Measurements from ENCODE around the gene HARS1.

DNA sequence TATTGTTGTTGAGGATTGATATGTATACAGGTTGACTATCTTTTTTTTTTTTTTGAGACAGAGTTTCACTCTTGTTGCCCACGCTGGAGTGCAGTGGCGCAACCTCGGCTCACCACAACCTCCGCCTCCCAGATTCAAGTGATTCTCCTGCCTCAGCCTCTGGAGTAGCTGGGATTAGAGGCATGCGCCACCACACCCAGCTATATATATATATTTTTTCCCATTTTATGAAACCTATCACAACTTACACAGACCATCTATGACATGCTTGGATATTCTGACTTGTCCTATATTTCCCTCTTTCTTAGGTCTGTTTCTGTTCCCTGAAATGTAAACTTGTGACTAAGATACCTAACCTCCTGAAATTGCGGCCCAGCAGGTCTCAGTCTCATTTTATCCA lies 63.2 kb downstream of the HARS1 start:
- TF ChIP-seq, protein P1, sequence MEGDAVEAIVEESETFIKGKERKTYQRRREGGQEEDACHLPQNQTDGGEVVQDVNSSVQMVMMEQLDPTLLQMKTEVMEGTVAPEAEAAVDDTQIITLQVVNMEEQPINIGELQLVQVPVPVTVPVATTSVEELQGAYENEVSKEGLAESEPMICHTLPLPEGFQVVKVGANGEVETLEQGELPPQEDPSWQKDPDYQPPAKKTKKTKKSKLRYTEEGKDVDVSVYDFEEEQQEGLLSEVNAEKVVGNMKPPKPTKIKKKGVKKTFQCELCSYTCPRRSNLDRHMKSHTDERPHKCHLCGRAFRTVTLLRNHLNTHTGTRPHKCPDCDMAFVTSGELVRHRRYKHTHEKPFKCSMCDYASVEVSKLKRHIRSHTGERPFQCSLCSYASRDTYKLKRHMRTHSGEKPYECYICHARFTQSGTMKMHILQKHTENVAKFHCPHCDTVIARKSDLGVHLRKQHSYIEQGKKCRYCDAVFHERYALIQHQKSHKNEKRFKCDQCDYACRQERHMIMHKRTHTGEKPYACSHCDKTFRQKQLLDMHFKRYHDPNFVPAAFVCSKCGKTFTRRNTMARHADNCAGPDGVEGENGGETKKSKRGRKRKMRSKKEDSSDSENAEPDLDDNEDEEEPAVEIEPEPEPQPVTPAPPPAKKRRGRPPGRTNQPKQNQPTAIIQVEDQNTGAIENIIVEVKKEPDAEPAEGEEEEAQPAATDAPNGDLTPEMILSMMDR (IDR thresholded peaks at IDR 0.05): no peak
- TF ChIP-seq, protein P2, sequence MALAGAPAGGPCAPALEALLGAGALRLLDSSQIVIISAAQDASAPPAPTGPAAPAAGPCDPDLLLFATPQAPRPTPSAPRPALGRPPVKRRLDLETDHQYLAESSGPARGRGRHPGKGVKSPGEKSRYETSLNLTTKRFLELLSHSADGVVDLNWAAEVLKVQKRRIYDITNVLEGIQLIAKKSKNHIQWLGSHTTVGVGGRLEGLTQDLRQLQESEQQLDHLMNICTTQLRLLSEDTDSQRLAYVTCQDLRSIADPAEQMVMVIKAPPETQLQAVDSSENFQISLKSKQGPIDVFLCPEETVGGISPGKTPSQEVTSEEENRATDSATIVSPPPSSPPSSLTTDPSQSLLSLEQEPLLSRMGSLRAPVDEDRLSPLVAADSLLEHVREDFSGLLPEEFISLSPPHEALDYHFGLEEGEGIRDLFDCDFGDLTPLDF (CRISPR knock-in tag; IDR thresholded peaks at IDR 0.05): no peak
- no peak for TF ChIP-seq ATF6 (CRISPR knock-in tag; IDR thresholded peaks at IDR 0.05)
- TF ChIP-seq TP53 (CRISPR knock-in tag; IDR thresholded peaks at IDR 0.05): no peak
- no peak for TF ChIP-seq FOXK1 (CRISPR knock-in tag; IDR thresholded peaks at IDR 0.05)
- TF ChIP-seq ZNF416 (CRISPR knock-in tag; IDR thresholded peaks at IDR 0.05): no peak
- TF ChIP-seq TEAD1 (CRISPR knock-in tag; IDR thresholded peaks at IDR 0.05): no peak
- TF ChIP-seq SP1 (CRISPR knock-in tag; conservative IDR thresholded peaks at IDR 0.05): no peak
- no peak for TF ChIP-seq ESRRA (CRISPR knock-in tag; IDR thresholded peaks at IDR 0.05; ENCODE audit: borderline replicate concordance)
- TF ChIP-seq, protein P3, sequence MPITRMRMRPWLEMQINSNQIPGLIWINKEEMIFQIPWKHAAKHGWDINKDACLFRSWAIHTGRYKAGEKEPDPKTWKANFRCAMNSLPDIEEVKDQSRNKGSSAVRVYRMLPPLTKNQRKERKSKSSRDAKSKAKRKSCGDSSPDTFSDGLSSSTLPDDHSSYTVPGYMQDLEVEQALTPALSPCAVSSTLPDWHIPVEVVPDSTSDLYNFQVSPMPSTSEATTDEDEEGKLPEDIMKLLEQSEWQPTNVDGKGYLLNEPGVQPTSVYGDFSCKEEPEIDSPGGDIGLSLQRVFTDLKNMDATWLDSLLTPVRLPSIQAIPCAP (CRISPR knock-in tag; IDR thresholded peaks at IDR 0.05): no peak
